AG04449 (cell line): Measurements from ENCODE around the gene TOE1.

Experiments
- CTCF ChIA-PET: fragments of 350-600 bp; formaldehyde crosslinking; extraction: SDS; loops from one replicate; lab custom pipeline; 2021; ENCODE audit warnings: antibody characterized with exemption; lab: Yijun Ruan, JAX
- POLR2A ChIA-PET: fragments of 400-600, 350-600 bp; formaldehyde crosslinking; extraction: SDS; loops from one replicate; lab custom pipeline; 2020; ENCODE audit warnings: antibody characterized with exemption, inconsistent platforms; lab: Yijun Ruan, JAX
- DNase-seq: peaks from one replicate; pipeline ENCODE4 v3.0.0-alpha.2; 2010; ENCODE audit warnings: low read depth, low spot score
- H3K4me3 ChIP-seq: 2 replicates; pipeline ENCODE4 v1.5.1; 2011; ENCODE audit warnings: low read depth, mild to moderate bottlenecking, control low read depth, low read length
- TF ChIP-seq, protein P1 (sequence below): IDR thresholded peaks from one replicate; pipeline ENCODE4 v1.5.1; 2011; ENCODE audit warnings: mild to moderate bottlenecking, moderate library complexity, low read length, control low read depth, inconsistent platforms; ENCODE audit not compliant: insufficient read depth; ENCODE audit errors: missing control alignments

TOE1 gene

DNA sequence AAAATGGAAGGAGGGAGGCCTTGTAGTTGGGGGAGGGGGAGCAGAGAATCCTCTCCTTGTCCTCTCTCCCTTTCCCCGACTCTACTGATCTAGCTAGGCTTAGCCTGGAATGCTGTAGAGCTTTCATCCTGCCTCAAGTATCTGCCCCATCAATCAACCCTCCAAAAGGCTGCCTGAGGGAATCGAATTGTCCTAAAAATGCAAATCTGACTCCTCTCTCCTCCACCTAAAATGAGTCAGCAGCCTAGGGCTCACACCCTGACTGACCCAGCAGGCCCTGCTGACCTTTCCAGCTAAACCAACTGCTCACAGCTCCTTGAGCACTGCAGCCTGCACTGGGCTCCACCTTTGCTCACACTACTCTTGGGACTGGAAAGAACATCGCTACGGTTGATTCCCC is 10.5 kb upstream of the TOE1 start:
- no peak for DNase-seq
- TF ChIP-seq, protein P1, sequence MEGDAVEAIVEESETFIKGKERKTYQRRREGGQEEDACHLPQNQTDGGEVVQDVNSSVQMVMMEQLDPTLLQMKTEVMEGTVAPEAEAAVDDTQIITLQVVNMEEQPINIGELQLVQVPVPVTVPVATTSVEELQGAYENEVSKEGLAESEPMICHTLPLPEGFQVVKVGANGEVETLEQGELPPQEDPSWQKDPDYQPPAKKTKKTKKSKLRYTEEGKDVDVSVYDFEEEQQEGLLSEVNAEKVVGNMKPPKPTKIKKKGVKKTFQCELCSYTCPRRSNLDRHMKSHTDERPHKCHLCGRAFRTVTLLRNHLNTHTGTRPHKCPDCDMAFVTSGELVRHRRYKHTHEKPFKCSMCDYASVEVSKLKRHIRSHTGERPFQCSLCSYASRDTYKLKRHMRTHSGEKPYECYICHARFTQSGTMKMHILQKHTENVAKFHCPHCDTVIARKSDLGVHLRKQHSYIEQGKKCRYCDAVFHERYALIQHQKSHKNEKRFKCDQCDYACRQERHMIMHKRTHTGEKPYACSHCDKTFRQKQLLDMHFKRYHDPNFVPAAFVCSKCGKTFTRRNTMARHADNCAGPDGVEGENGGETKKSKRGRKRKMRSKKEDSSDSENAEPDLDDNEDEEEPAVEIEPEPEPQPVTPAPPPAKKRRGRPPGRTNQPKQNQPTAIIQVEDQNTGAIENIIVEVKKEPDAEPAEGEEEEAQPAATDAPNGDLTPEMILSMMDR: no peak
- no peak overlapping the region for H3K4me3 ChIP-seq
- ChIA-PET POLR2A (interaction anchor here (1.7 kb wide), 1 partner anchor 10 kb away, joined by 9 read pairs; the partner anchor contains the start of genes MUTYH and TOE1), CTCF (no interaction called here)

- DNase-seq: no peak
- POLR2A ChIA-PET: no interaction called here
- no peak overlapping the region for H3K4me3 ChIP-seq
- TF ChIP-seq, protein P1: no peak
- CTCF ChIA-PET: interaction anchor here (1.0 kb wide), 1 partner anchor 317 kb away, joined by 3 read pairs; no protein-coding TSS in a partner anchor
Measured at GRCh38 chr1:45331436-45332345, 8.3 kb upstream of the TOE1 start.

DNA sequence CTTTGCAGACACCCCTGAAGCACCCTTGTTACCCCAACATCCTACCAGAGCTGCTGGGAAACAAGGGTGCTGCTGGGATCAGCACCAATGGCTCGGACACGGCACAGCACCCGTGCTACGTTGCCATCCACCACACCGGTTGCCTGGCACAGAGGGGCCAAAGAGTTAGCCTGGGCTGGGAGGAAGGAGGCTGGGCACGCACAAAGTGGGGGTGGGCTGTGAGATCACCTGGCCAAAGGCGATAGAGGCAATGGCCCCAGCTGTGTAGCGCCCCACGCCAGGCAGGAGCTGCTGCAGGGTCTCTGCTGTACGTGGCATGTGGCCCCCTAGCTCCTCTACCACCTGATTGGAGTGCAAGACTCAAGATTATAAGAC is 7.6 kb upstream of the TOE1 start:
- TF ChIP-seq, protein P1: no peak
- no peak overlapping the region for H3K4me3 ChIP-seq
- DNase-seq: no peak
- ChIA-PET POLR2A (no interaction called here), CTCF (interaction anchor here (1.0 kb wide), 1 partner anchor 318 kb away, joined by 3 read pairs; no protein-coding TSS in a partner anchor)

GRCh38 chr1:45334308-45335245 is 5.4 kb upstream of the TOE1 start:
- POLR2A ChIA-PET: no interaction called here

GRCh38 chr1:45335855-45336324 is 4.1 kb upstream of the TOE1 start:
- no peak overlapping the region for H3K4me3 ChIP-seq
- no peak for DNase-seq
- POLR2A ChIA-PET: no interaction called here
- CTCF ChIA-PET: interaction anchor here (8.3 kb wide), 1 partner anchor 320 kb away, joined by 78 read pairs; the partner anchor contains the start of gene UROD
- TF ChIP-seq, protein P1: no peak

More at GRCh38 chr1:45334308-45335245, 5.4 kb upstream of the TOE1 start:
- CTCF ChIA-PET: interaction anchor here (8.3 kb wide), 1 partner anchor 319 kb away, joined by 78 read pairs; the partner anchor contains the start of gene UROD
- DNase-seq: no peak
- TF ChIP-seq, protein P1: no peak
- no peak overlapping the region for H3K4me3 ChIP-seq
